ENCODE data around the gene EFS.

GRCh38 chr14:23348297-23348655 lies 16.7 kb downstream of the EFS start:
- TF ChIP-seq CTCF (IDR thresholded peaks at IDR 0.05), result no peak
- no peak for TF ChIP-seq POLR2A (IDR thresholded peaks at IDR 0.05)
- TF ChIP-seq POLR2AphosphoS5 (IDR thresholded peaks at IDR 0.05), result no peak
- no peak for TF ChIP-seq EP300 (IDR thresholded peaks at IDR 0.05)

Data from suprapubic skin (tissue), 4 donors.